Naive B cell (primary cell): ENCODE results near the gene RSL24D1. TPM values are rescaled to one million over a fixed set of nuclear protein-coding genes. Genes with fewer than 3 reads are reported as not detected.

ENCODE experiments used
- polyA plus RNA-seq, 6 donors: library from polyadenylated mRNA; unstranded; fragments of 300-500 nt; fragmentation: Illumina TruSeq; gene quantifications; one replicate each; pipeline ENCODE4 v1.2.3, GENCODE V29; 2021; ENCODE audit warnings: low read depth in 6 of 6

Gene RSL24D1
- polyA plus RNA-seq, 6 donors from 2014 or later = 82.3 to 114 (median 105) TPM

Other genes with a start within 250 kb of the RSL24D1 start
- gene RAB27A, start 92.9 kb upstream of the RSL24D1 start, polyA plus RNA-seq = 10 to 100 TPM; 23.5 to 32.7 (median 29.7) TPM
- gene PIGBOS1, start 122.2 kb upstream of the RSL24D1 start, polyA plus RNA-seq = 10 to 100 TPM; 27.5 to 61.5 (median 39.0) TPM
- 10 to 100 TPM; 17.0 to 27.2 (median 24.1) TPM for gene PIGB, start 122.3 kb upstream of the RSL24D1 start, polyA plus RNA-seq
- gene CCPG1, start 211.4 kb upstream of the RSL24D1 start, polyA plus RNA-seq = 10 to 100 TPM; 21.1 to 44.1 (median 29.9) TPM
- gene PIERCE2, start 211.6 kb upstream of the RSL24D1 start, polyA plus RNA-seq = 1 to 10 TPM; 1.8 to 4.6 (median 2.6) TPM